Measurements from ENCODE around the gene MPRIP.
"Not testable (repeated sequence)": the region's sequence is repeated elsewhere in the genome, so short reads cannot be mapped to it uniquely, and the experiment has no call there.

The MPRIP gene

GRCh38 chr17:17154556-17154955 is 112.3 kb downstream of the MPRIP start:
- Histone ChIP-seq H3K4me3 (ENCODE audit: low read length) (no peak overlapping the region), H3K4me1 (ENCODE audit: insufficient read depth, low read length) (no peaks in the 10 kb centered on the region), H3K27ac (ENCODE audit: low read length) (no peak overlapping the region), H3K36me3 (ENCODE audit: insufficient read depth, low read depth, low read length) (peaks cover 78% of the 10 kb centered on the region), H3K9me3 (ENCODE audit: insufficient read depth, low read depth, low read length) (no peaks in the 10 kb centered on the region), H3K27me3 (ENCODE audit: insufficient read depth, low read length) (no peaks in the 10 kb centered on the region), H3K9ac (ENCODE audit: low read depth, low read length) (no peak overlapping the region)

- no peak overlapping the region for H3K9ac ChIP-seq (ENCODE audit: low read depth, low read length)
- no peaks in the 10 kb centered on the region for H3K9me3 ChIP-seq (ENCODE audit: insufficient read depth, low read depth, low read length)
- H3K36me3 ChIP-seq (ENCODE audit: insufficient read depth, low read depth, low read length): peaks cover 77% of the 10 kb centered on the region
- H3K27ac ChIP-seq (ENCODE audit: low read length): no peak overlapping the region
- no peaks in the 10 kb centered on the region for H3K27me3 ChIP-seq (ENCODE audit: insufficient read depth, low read length)
- H3K4me3 ChIP-seq (ENCODE audit: low read length): no peak overlapping the region
- no peaks in the 10 kb centered on the region for H3K4me1 ChIP-seq (ENCODE audit: insufficient read depth, low read length)
These were observed 112.7 kb downstream of the MPRIP start for GRCh38 chr17:17154981-17155380.

GRCh38 chr17:17155568-17155967 is 113.3 kb downstream of the MPRIP start:
- Histone ChIP-seq H3K36me3 (ENCODE audit: insufficient read depth, low read depth, low read length) (peaks cover 75% of the 10 kb centered on the region), H3K9ac (ENCODE audit: low read depth, low read length) (no peak overlapping the region)

GRCh38 chr17:17156107-17156506 is 113.8 kb downstream of the MPRIP start:
- no peaks in the 10 kb centered on the region for H3K4me1 ChIP-seq (ENCODE audit: insufficient read depth, low read length)
- H3K27ac ChIP-seq (ENCODE audit: low read length): no peak overlapping the region
- H3K9me3 ChIP-seq (ENCODE audit: insufficient read depth, low read depth, low read length): no peaks in the 10 kb centered on the region
- no peak overlapping the region for H3K9ac ChIP-seq (ENCODE audit: low read depth, low read length)
- peaks cover 76% of the 10 kb centered on the region for H3K36me3 ChIP-seq (ENCODE audit: insufficient read depth, low read depth, low read length)
- no peak overlapping the region for H3K4me3 ChIP-seq (ENCODE audit: low read length)
- no peaks in the 10 kb centered on the region for H3K27me3 ChIP-seq (ENCODE audit: insufficient read depth, low read length)

More at GRCh38 chr17:17155568-17155967, 113.3 kb downstream of the MPRIP start:
- no peaks in the 10 kb centered on the region for H3K27me3 ChIP-seq (ENCODE audit: insufficient read depth, low read length)
- H3K4me3 ChIP-seq (ENCODE audit: low read length): no peak overlapping the region
- no peaks in the 10 kb centered on the region for H3K4me1 ChIP-seq (ENCODE audit: insufficient read depth, low read length)
- H3K9me3 ChIP-seq (ENCODE audit: insufficient read depth, low read depth, low read length): no peaks in the 10 kb centered on the region
- H3K27ac ChIP-seq (ENCODE audit: low read length): no peak overlapping the region

GRCh38 chr17:17156511-17156910 is 114.3 kb downstream of the MPRIP start:
- Histone ChIP-seq H3K27me3 (ENCODE audit: insufficient read depth, low read length) (no peaks in the 10 kb centered on the region), H3K4me3 (ENCODE audit: low read length) (no peak overlapping the region), H3K27ac (ENCODE audit: low read length) (no peak overlapping the region), H3K9me3 (ENCODE audit: insufficient read depth, low read depth, low read length) (no peaks in the 10 kb centered on the region), H3K36me3 (ENCODE audit: insufficient read depth, low read depth, low read length) (peaks cover 76% of the 10 kb centered on the region), H3K9ac (ENCODE audit: low read depth, low read length) (no peak overlapping the region), H3K4me1 (ENCODE audit: insufficient read depth, low read length) (no peaks in the 10 kb centered on the region)

- H3K9me3 ChIP-seq (ENCODE audit: insufficient read depth, low read depth, low read length): no peaks in the 10 kb centered on the region
- no peak overlapping the region for H3K27ac ChIP-seq (ENCODE audit: low read length)
- no peaks in the 10 kb centered on the region for H3K27me3 ChIP-seq (ENCODE audit: insufficient read depth, low read length)
- no peak overlapping the region for H3K4me3 ChIP-seq (ENCODE audit: low read length)
- H3K4me1 ChIP-seq (ENCODE audit: insufficient read depth, low read length): no peaks in the 10 kb centered on the region
- peaks cover 78% of the 10 kb centered on the region for H3K36me3 ChIP-seq (ENCODE audit: insufficient read depth, low read depth, low read length)
- H3K9ac ChIP-seq (ENCODE audit: low read depth, low read length): no peak overlapping the region
These were observed 114.8 kb downstream of the MPRIP start for GRCh38 chr17:17157041-17157440.

- H3K9me3 ChIP-seq (ENCODE audit: insufficient read depth, low read depth, low read length); H3K27ac ChIP-seq (ENCODE audit: low read length); H3K4me3 ChIP-seq (ENCODE audit: low read length); H3K9ac ChIP-seq (ENCODE audit: low read depth, low read length); H3K27me3 ChIP-seq (ENCODE audit: insufficient read depth, low read length); H3K4me1 ChIP-seq (ENCODE audit: insufficient read depth, low read length): not testable (repeated sequence)
- peaks cover 83% of the 10 kb centered on the region for H3K36me3 ChIP-seq (ENCODE audit: insufficient read depth, low read depth, low read length)
These were observed 116.2 kb downstream of the MPRIP start for GRCh38 chr17:17158506-17158905.

- no peaks in the 10 kb centered on the region for H3K4me1 ChIP-seq (ENCODE audit: insufficient read depth, low read length)
- no peak overlapping the region for H3K9ac ChIP-seq (ENCODE audit: low read depth, low read length)
- H3K27ac ChIP-seq (ENCODE audit: low read length): no peak overlapping the region
- H3K27me3 ChIP-seq (ENCODE audit: insufficient read depth, low read length): no peaks in the 10 kb centered on the region
- H3K9me3 ChIP-seq (ENCODE audit: insufficient read depth, low read depth, low read length): no peaks in the 10 kb centered on the region
- H3K36me3 ChIP-seq (ENCODE audit: insufficient read depth, low read depth, low read length): peaks cover 81% of the 10 kb centered on the region
- H3K4me3 ChIP-seq (ENCODE audit: low read length): no peak overlapping the region
These were observed 117.3 kb downstream of the MPRIP start for GRCh38 chr17:17159571-17159970.

- peaks cover 81% of the 10 kb centered on the region for H3K36me3 ChIP-seq (ENCODE audit: insufficient read depth, low read depth, low read length)
- H3K27ac ChIP-seq (ENCODE audit: low read length): no peak overlapping the region
These were observed 118.9 kb downstream of the MPRIP start for GRCh38 chr17:17161121-17161520.

GRCh38 chr17:17161759-17162158 is 119.5 kb downstream of the MPRIP start:
- Histone ChIP-seq H3K27me3 (ENCODE audit: insufficient read depth, low read length) (no peaks in the 10 kb centered on the region), H3K4me3 (ENCODE audit: low read length) (no peak overlapping the region), H3K27ac (ENCODE audit: low read length) (no peak overlapping the region), H3K36me3 (ENCODE audit: insufficient read depth, low read depth, low read length) (peaks cover 81% of the 10 kb centered on the region), H3K4me1 (ENCODE audit: insufficient read depth, low read length) (no peaks in the 10 kb centered on the region), H3K9me3 (ENCODE audit: insufficient read depth, low read depth, low read length) (no peaks in the 10 kb centered on the region), H3K9ac (ENCODE audit: low read depth, low read length) (no peak overlapping the region)

More at GRCh38 chr17:17161121-17161520, 118.9 kb downstream of the MPRIP start:
- Histone ChIP-seq H3K4me3 (ENCODE audit: low read length) (no peak overlapping the region), H3K4me1 (ENCODE audit: insufficient read depth, low read length) (no peaks in the 10 kb centered on the region), H3K27me3 (ENCODE audit: insufficient read depth, low read length) (no peaks in the 10 kb centered on the region), H3K9me3 (ENCODE audit: insufficient read depth, low read depth, low read length) (no peaks in the 10 kb centered on the region), H3K9ac (ENCODE audit: low read depth, low read length) (no peak overlapping the region)

- Histone ChIP-seq H3K27ac (ENCODE audit: low read length) (no peak overlapping the region), H3K36me3 (ENCODE audit: insufficient read depth, low read depth, low read length) (peaks cover 78% of the 10 kb centered on the region), H3K4me1 (ENCODE audit: insufficient read depth, low read length) (no peaks in the 10 kb centered on the region), H3K9ac (ENCODE audit: low read depth, low read length) (no peak overlapping the region), H3K27me3 (ENCODE audit: insufficient read depth, low read length) (no peaks in the 10 kb centered on the region), H3K9me3 (ENCODE audit: insufficient read depth, low read depth, low read length) (no peaks in the 10 kb centered on the region), H3K4me3 (ENCODE audit: low read length) (no peak overlapping the region)
These were observed 121.9 kb downstream of the MPRIP start for GRCh38 chr17:17164156-17164555.

GRCh38 chr17:17164676-17165075 is 122.4 kb downstream of the MPRIP start:
- no peak overlapping the region for H3K27ac ChIP-seq (ENCODE audit: low read length)
- no peak overlapping the region for H3K4me3 ChIP-seq (ENCODE audit: low read length)
- H3K9me3 ChIP-seq (ENCODE audit: insufficient read depth, low read depth, low read length): no peaks in the 10 kb centered on the region
- H3K36me3 ChIP-seq (ENCODE audit: insufficient read depth, low read depth, low read length): peaks cover 73% of the 10 kb centered on the region
- H3K9ac ChIP-seq (ENCODE audit: low read depth, low read length): no peak overlapping the region
- H3K27me3 ChIP-seq (ENCODE audit: insufficient read depth, low read length): no peaks in the 10 kb centered on the region
- no peaks in the 10 kb centered on the region for H3K4me1 ChIP-seq (ENCODE audit: insufficient read depth, low read length)
